Subcutaneous adipose tissue (tissue), 4 donors: ENCODE measurements around the gene CKS2. TPM values are rescaled to one million over a fixed set of nuclear protein-coding genes. Genes with fewer than 3 reads are reported as not detected.

Source experiments
- small RNA-seq: library from RNA; depleted of rRNA; stranded (forward); fragments of <200 nt; gene quantifications from one replicate; pipeline ENCODE3, GENCODE V24; 2016
- total RNA-seq, 4 donors: library from RNA; depleted of rRNA; stranded (reverse); fragments of >200 nt; gene quantifications; one replicate each; pipeline ENCODE4 v1.1.0, GENCODE V29; 2016
- TF ChIP-seq, protein P1 (sequence below): fragments of 450-650 bp; IDR thresholded peaks from one replicate; pipeline ENCODE4 v1.5.1; 2016; ENCODE audit warnings: low read depth, mild to moderate bottlenecking, control low read depth, antibody characterized with exemption, moderate library complexity

Gene CKS2
- total RNA-seq, 4 donors from 2014 or later: 2.3 to 31.8 (median 22.0) TPM

DNA sequence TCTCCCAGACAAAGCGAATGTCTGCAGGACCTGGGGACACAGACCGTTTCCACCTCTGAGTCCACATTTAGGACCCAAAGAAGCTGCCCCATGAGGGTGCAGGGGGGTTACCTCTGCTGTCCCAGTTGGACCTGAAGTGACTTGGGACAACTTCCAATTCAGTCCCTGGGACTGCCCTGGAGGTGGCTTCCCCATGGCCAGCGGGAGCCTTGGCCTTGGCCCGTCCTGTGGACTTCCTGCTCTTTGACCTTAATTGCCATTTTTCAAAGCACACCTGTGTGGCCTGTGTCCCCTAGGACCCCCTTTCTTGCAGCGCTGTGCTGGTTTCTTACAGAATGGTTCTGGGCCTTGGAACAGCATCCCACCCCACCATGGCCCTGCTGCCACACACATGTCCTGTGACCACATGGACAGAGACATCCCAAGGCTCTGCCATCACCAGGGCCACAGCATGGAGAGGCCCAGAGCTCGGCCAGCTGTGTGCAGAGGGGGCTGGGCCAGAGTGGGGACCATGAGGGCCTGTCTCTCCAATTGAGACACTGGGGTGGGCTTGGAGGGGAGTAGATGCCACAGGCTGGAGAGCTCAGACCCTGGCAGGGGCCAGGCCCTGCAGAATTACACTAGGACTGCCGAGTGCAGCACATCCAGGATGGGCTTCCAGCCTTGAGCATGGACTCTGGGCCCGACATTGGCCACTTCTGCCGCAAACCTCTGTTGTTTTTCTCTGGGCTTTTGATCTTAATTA lies 53.1 kb downstream of the CKS2 start:
- TF ChIP-seq, protein P1, sequence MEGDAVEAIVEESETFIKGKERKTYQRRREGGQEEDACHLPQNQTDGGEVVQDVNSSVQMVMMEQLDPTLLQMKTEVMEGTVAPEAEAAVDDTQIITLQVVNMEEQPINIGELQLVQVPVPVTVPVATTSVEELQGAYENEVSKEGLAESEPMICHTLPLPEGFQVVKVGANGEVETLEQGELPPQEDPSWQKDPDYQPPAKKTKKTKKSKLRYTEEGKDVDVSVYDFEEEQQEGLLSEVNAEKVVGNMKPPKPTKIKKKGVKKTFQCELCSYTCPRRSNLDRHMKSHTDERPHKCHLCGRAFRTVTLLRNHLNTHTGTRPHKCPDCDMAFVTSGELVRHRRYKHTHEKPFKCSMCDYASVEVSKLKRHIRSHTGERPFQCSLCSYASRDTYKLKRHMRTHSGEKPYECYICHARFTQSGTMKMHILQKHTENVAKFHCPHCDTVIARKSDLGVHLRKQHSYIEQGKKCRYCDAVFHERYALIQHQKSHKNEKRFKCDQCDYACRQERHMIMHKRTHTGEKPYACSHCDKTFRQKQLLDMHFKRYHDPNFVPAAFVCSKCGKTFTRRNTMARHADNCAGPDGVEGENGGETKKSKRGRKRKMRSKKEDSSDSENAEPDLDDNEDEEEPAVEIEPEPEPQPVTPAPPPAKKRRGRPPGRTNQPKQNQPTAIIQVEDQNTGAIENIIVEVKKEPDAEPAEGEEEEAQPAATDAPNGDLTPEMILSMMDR: no peak

- TF ChIP-seq, protein P1: no peak
Measured at GRCh38 chr9:89364666-89365531, 53.9 kb downstream of the CKS2 start.

DNA sequence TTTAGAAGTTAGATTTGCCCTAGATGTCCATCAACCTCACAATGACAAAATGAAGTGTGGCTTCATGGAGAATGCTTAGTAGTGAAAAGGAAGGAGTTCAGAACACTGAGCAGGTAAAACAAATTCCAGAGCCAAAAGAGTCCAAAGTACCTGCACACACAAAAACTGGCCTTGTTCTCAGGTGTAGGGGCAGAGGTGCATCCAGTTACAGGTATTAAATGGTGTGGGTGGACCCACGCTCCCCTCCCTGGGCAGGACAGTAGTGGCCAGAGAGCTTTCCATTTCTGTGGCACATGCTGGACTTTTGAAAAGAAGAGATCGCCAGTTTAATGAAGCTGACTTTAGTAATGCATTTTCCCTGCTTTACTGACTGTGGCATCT lies 54.5 kb downstream of the CKS2 start:
- TF ChIP-seq, protein P1: no peak

Small RNAs within 50 kb of the gene (small RNA-seq; reads per million reads assigned to genes)
- gene MIR3153: not detected

Other genes with a start within 250 kb of the CKS2 start
- gene SHC3, start 132.4 kb upstream of the CKS2 start, total RNA-seq: 1 to 10 TPM; 1.1 to 4.7 (median 2.5) TPM
- gene SECISBP2, start 7.3 kb downstream of the CKS2 start, total RNA-seq: 10 to 100 TPM; 44.4 to 71.0 (median 55.1) TPM
- 10 to 100 TPM in 2 of 4 donors, 1 to 10 TPM in 2; 6.0 to 18.3 (median 10.9) TPM for gene SEMA4D, start 186.9 kb downstream of the CKS2 start, total RNA-seq